IMR-90 (cell line): Measurements from ENCODE around the gene TEAD1. TPM values are rescaled to one million over a fixed set of nuclear protein-coding genes. Genes with fewer than 3 reads are reported as not detected.

Experiments
- ATAC-seq: fragments of 200-7000 bp; cut with Tn5 transposase; 2 replicates; pipeline ENCODE4 v1.9.1; 2020; ENCODE audit warnings: low read depth, mild to moderate bottlenecking, moderate library complexity
- BruUV-seq: library from RNA; stranded (reverse); fragments of 400-500 nt; replicated peaks from 2 replicates; lab custom pipeline; 2021; lab: Mats Ljungman, UMichigan
- CTCF ChIA-PET: fragments of 300-600 bp; formaldehyde crosslinking; extraction: SDS; loops from one replicate; lab custom pipeline; 2021; ENCODE audit warnings: antibody characterized with exemption; lab: Yijun Ruan, JAX
- POLR2A ChIA-PET: fragments of 300-600 bp; sonication (Branson Sonifier 250); formaldehyde crosslinking; loops from one replicate; lab custom pipeline; 2022; ENCODE audit warnings: antibody characterized with exemption; ENCODE audit not compliant: unreplicated experiment; lab: Charles Lee
- DNase-seq: peaks from one replicate; pipeline ENCODE4 v3.0.0; 2013
- H2AFZ ChIP-seq: replicated peaks from 2 replicates; pipeline ENCODE3; 2013; ENCODE audit warnings: low read length, mild to moderate bottlenecking; ENCODE audit not compliant: poor library complexity
- H2AK5ac ChIP-seq: 2 replicates; pipeline ENCODE4 v1.6.1; 2013; ENCODE audit warnings: low read depth, low read length, inconsistent platforms
- H2AK9ac ChIP-seq: replicated peaks from 2 replicates; pipeline ENCODE3; 2013; ENCODE audit warnings: mild to moderate bottlenecking, low read depth, low read length, moderate library complexity; ENCODE audit not compliant: poor library complexity
- H2BK120ac ChIP-seq: 2 replicates; pipeline ENCODE4 v1.6.1; 2013; ENCODE audit warnings: low read depth, low read length, inconsistent platforms
- H2BK15ac ChIP-seq: 3 replicates; pipeline ENCODE4 v1.6.1; 2013; ENCODE audit warnings: low read depth, low read length, inconsistent platforms
- H2BK20ac ChIP-seq: 2 replicates; pipeline ENCODE4 v1.6.1; 2013; ENCODE audit warnings: low read depth, mild to moderate bottlenecking, inconsistent platforms, low read length, moderate library complexity
- H2BK5ac ChIP-seq: 2 replicates; pipeline ENCODE4 v1.6.1; 2013; ENCODE audit warnings: mild to moderate bottlenecking, low read depth, low read length, inconsistent platforms; ENCODE audit not compliant: poor library complexity, severe bottlenecking
- H3K14ac ChIP-seq: replicated peaks from 2 replicates; pipeline ENCODE4 v1.6.1; 2013; ENCODE audit warnings: low read depth, low read length, inconsistent platforms
- H3K18ac ChIP-seq: 2 replicates; pipeline ENCODE4 v1.6.1; 2013; ENCODE audit warnings: low read depth, low read length, control low read depth
- H3K23ac ChIP-seq: 2 replicates; pipeline ENCODE4 v1.6.1; 2013; ENCODE audit warnings: low read depth, low read length, inconsistent platforms
- H3K27ac ChIP-seq: 2 replicates; pipeline ENCODE4 v1.5.1; 2013; ENCODE audit warnings: mild to moderate bottlenecking, control low read depth, low read length; ENCODE audit not compliant: insufficient read depth
- H3K27me3 ChIP-seq: 2 replicates; pipeline ENCODE4 v1.6.1; 2013; ENCODE audit warnings: low read length; ENCODE audit not compliant: control insufficient read depth, insufficient read depth
- H3K36me3 ChIP-seq: 2 replicates; pipeline ENCODE4 v1.6.1; 2013; ENCODE audit warnings: low read length, mixed read lengths; ENCODE audit not compliant: control insufficient read depth, insufficient read depth
- H3K4ac ChIP-seq: 2 replicates; pipeline ENCODE4 v1.6.1; 2013; ENCODE audit warnings: low read depth, low read length, inconsistent platforms
- H3K4me1 ChIP-seq: 2 replicates; pipeline ENCODE4 v1.6.1; 2013; ENCODE audit warnings: low read length, mixed read lengths; ENCODE audit not compliant: control insufficient read depth, insufficient read depth
- H3K4me2 ChIP-seq: 2 replicates; pipeline ENCODE4 v1.6.1; 2013; ENCODE audit warnings: low read depth, mild to moderate bottlenecking, control low read depth, low read length, moderate library complexity
- H3K4me3 ChIP-seq: 2 replicates; pipeline ENCODE4 v1.5.1; 2013; ENCODE audit warnings: low read depth, mild to moderate bottlenecking, control low read depth, low read length, moderate library complexity; ENCODE audit not compliant: insufficient read depth
- H3K56ac ChIP-seq: 2 replicates; pipeline ENCODE4 v1.6.1; 2013; ENCODE audit warnings: low read length, inconsistent platforms; ENCODE audit not compliant: insufficient read depth; ENCODE audit errors: extremely low read depth
- H3K79me1 ChIP-seq, 2 experiments: 2 replicates each; pipeline ENCODE4 v1.6.1; 2013; ENCODE audit warnings: low read length in 2 of 2, inconsistent platforms in 1 of 2, low read depth in 1 of 2
- H3K9ac ChIP-seq: 2 replicates; pipeline ENCODE4 v1.6.1; 2013; ENCODE audit warnings: low read depth, low read length, control low read depth
- H3K9me1 ChIP-seq: 2 replicates; pipeline ENCODE4 v1.6.1; 2013; ENCODE audit warnings: low read length, inconsistent platforms; ENCODE audit not compliant: insufficient read depth
- H3K9me3 ChIP-seq: 2 replicates; pipeline ENCODE4 v1.6.1; 2013; ENCODE audit warnings: low read length; ENCODE audit not compliant: control insufficient read depth, insufficient read depth
- H4K20me1 ChIP-seq: 2 replicates; pipeline ENCODE4 v1.6.1; 2013; ENCODE audit warnings: low read length, inconsistent platforms; ENCODE audit not compliant: insufficient read depth
- H4K5ac ChIP-seq: 2 replicates; pipeline ENCODE4 v1.6.1; 2013; ENCODE audit warnings: mild to moderate bottlenecking, low read depth, low read length, control low read depth
- H4K8ac ChIP-seq, 2 experiments: 2 replicates each; pipeline ENCODE4 v1.6.1; 2013; ENCODE audit warnings: low read depth in 2 of 2, low read length in 2 of 2, control low read depth in 1 of 2, inconsistent platforms in 1 of 2
- H4K91ac ChIP-seq: 2 replicates; pipeline ENCODE4 v1.6.1; 2013; ENCODE audit warnings: low read depth, low read length, inconsistent platforms; ENCODE audit not compliant: insufficient read depth
- BHLHE40 ChIP-seq: fragments of 150-350 bp; IDR thresholded peaks from 2 replicates; pipeline ENCODE4 v1.6.1; 2016; ENCODE audit warnings: mild to moderate bottlenecking, low read depth, low read length
- CEBPB ChIP-seq: IDR thresholded peaks from 2 replicates; pipeline ENCODE4 v1.6.1; 2012; ENCODE audit warnings: low read depth, low read length, improper control_type of control experiment
- NFE2L2 ChIP-seq: fragments of 150-350 bp; IDR thresholded peaks from 2 replicates; pipeline ENCODE4 v1.6.1; 2016; ENCODE audit warnings: low read depth, mild to moderate bottlenecking, low read length
- RAD21 ChIP-seq: IDR thresholded peaks from 2 replicates; pipeline ENCODE4 v1.6.1; 2012; ENCODE audit warnings: low read length, improper control_type of control experiment
- RCOR1 ChIP-seq: IDR thresholded peaks from 2 replicates; pipeline ENCODE4 v1.6.1; 2012; ENCODE audit warnings: mild to moderate bottlenecking, low read length, improper control_type of control experiment; ENCODE audit not compliant: insufficient replicate concordance
- RFX5 ChIP-seq: IDR thresholded peaks from 2 replicates; pipeline ENCODE4 v1.8.0; 2012; ENCODE audit warnings: low read depth, mild to moderate bottlenecking, low read length, moderate library complexity
- WGBS, 2 experiments: methylation state at CpG; one replicate each; pipeline versions ENCODE4 v1.1.5 to v1.1.7; 2013; ENCODE audit warnings: missing lambda C conversion rate in 2 of 2; ENCODE audit not compliant: insufficient read length in 1 of 2; ENCODE audit errors: extremely low coverage in 2 of 2; 5-methylcytosine and 5-hydroxymethylcytosine counted together
- dilution Hi-C: fragments of 300-500 bp; cut with HindIII; formaldehyde crosslinking; loops from one replicate; pipeline ENCODE4 v1.14.3; 2018; ENCODE audit warnings: low sequenced_read_pairs; ENCODE audit not compliant: unreplicated experiment
- in situ Hi-C: fragments of 300-500 bp; cut with MboI; formaldehyde crosslinking; loops from 3 replicates; pipeline ENCODE4 v1.14.3; 2019; ENCODE audit warnings: low sequenced_read_pairs, inconsistent platforms, mixed read lengths
- intact Hi-C: fragments of 100-400 bp; cut with micrococcal nuclease; formaldehyde crosslinking; loops from 2 replicates; pipeline ENCODE4 v1.10.0; 2022
- polyA plus RNA-seq, 3 experiments: library from polyadenylated mRNA; depleted of rRNA; stranded (reverse); fragments of >200 nt; gene quantifications; 2 replicates each; pipeline ENCODE4 v1.2.3, GENCODE V29; 2012; ENCODE audit warnings: low replicate concordance in 1 of 3
- total RNA-seq: library from RNA; depleted of rRNA; stranded (reverse); fragments of >200 nt; gene quantifications from 2 replicates; pipeline ENCODE4 v1.2.3, GENCODE V29; 2012
- TF ChIP-seq, protein P1 (sequence below): conservative IDR thresholded peaks from 2 replicates; pipeline ENCODE4 v1.5.1; 2012; ENCODE audit warnings: mild to moderate bottlenecking, low read depth, low read length, improper control_type of control experiment

Gene TEAD1
- total and polyA plus RNA-seq, 2 of the 4 experiments (the other 2 are of a cell fraction), result 51.8 to 69.2 TPM

DNA sequence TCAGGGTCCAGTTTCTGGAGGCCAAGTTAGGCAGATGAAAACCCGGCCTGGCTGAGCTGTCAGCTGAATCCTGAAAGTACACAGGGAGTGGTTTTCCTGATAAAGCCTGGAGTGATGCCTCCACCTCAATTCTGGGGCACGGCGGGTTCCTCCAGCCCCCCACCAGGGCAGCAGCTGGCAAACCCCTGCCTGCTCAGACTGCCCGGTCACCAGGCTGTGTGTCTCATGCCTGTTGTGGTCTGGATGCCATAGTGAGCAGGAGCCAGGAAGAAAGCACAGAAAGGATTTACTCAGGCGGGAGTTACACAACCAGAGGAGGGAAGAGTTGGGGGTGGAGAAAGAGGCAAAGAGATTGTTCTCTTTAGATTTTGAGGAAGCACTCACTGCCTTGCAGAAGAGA, 215.0 kb downstream of the TEAD1 start:
- ATAC-seq, result peak; percentile 46
- Histone ChIP-seq H2AK9ac (peak overlapping the region; percentile 55), H4K20me1 (peaks cover 20% of the 10 kb centered on the region; the same call in 1 of the 2 replicates), H3K4me1 (peaks cover 25% of the 10 kb centered on the region), H4K5ac (no peak overlapping the region; the same call in 1 of the 2 replicates), H4K8ac (no peak overlapping the region; a peak in 1 of 4 replicates), H2AK5ac (no peak overlapping the region), H2BK5ac (peak overlapping the region; percentile 43), H3K18ac (peak overlapping the region; percentile 14; the same call in 1 of the 2 replicates), H3K79me1 (peaks cover 25 to 78% of the 10 kb centered on the region in 2 experiments), H2AFZ (no peak overlapping the region), H3K27ac (peak overlapping the region; percentile 60; the same call in 1 of the 2 replicates), H3K4me3 (no peak overlapping the region), H2BK15ac (no peak overlapping the region), H3K9me3 (no peaks in the 10 kb centered on the region), H3K9ac (peak overlapping the region; percentile 9; the same call in 1 of the 2 replicates), H2BK20ac (no peak overlapping the region), H4K91ac (no peak overlapping the region; the same call in 1 of the 2 replicates), H3K9me1 (peaks cover 16% of the 10 kb centered on the region), H3K14ac (peak overlapping the region; percentile 6; the same call in 1 of the 2 replicates), H3K4me2 (no peak overlapping the region), H3K36me3 (peaks cover 30% of the 10 kb centered on the region), H3K27me3 (no peaks in the 10 kb centered on the region), H3K23ac (peak overlapping the region; percentile 59; the same call in 1 of the 2 replicates), H2BK120ac (no peak overlapping the region; the same call in 1 of the 2 replicates), H3K4ac (peak overlapping the region; percentile 15; the same call in 1 of the 2 replicates), H3K56ac (no peak overlapping the region)
- 100% methylated on average over 1 of the region's 5 CpGs; no CpG with 5 or more reads in 1 of the 2 experiments for WGBS, 2 experiments
- CTCF ChIA-PET, result interaction anchor here (0.8 to 3.1 kb wide), 16 partner anchors 10 to 600 kb away, joined by 3 to 19 read pairs (median 4); no protein-coding TSS in a partner anchor
- intact Hi-C loops, result loop anchor here (2.0 kb wide), 1 partner anchor 212 kb away; no protein-coding TSS in a partner anchor
- BruUV-seq, result no TSS peak
- peak; percentile 67 for DNase-seq
- dilution Hi-C loops, result loop anchor here (25.0 kb wide), 1 partner anchor 202 kb away; no protein-coding TSS in a partner anchor
- in situ Hi-C loops, result loop anchor here (5.0 to 10.0 kb wide), 2 partner anchors 212 to 564 kb away; no protein-coding TSS in a partner anchor
- POLR2A ChIA-PET, result no interaction called here
- TF ChIP-seq RAD21 (no peak), CEBPB (peak; percentile 85), RFX5 (no peak), RCOR1 (no peak), NFE2L2 (no peak), BHLHE40 (0 out of 2 replicates have a peak, but pooled peaks have one; percentile 9)
- TF ChIP-seq, protein P1, sequence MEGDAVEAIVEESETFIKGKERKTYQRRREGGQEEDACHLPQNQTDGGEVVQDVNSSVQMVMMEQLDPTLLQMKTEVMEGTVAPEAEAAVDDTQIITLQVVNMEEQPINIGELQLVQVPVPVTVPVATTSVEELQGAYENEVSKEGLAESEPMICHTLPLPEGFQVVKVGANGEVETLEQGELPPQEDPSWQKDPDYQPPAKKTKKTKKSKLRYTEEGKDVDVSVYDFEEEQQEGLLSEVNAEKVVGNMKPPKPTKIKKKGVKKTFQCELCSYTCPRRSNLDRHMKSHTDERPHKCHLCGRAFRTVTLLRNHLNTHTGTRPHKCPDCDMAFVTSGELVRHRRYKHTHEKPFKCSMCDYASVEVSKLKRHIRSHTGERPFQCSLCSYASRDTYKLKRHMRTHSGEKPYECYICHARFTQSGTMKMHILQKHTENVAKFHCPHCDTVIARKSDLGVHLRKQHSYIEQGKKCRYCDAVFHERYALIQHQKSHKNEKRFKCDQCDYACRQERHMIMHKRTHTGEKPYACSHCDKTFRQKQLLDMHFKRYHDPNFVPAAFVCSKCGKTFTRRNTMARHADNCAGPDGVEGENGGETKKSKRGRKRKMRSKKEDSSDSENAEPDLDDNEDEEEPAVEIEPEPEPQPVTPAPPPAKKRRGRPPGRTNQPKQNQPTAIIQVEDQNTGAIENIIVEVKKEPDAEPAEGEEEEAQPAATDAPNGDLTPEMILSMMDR, result no peak
